Stimulated activated naive CD8-positive, alpha-beta T cell treated with anti-CD3 and anti-CD28 coated beads, Interleukin-15, amount 100 ng/mL, for 72 hours (primary cell): Measurements from ENCODE around the gene ANO9.

ENCODE experiments used
- ATAC-seq: fragments of 150-1000 bp; cut with Tn5 transposase; 2 replicates; pipeline ENCODE4 v1.10.0; 2021; ENCODE audit warnings: mild to moderate bottlenecking, moderate library complexity
- DNase-seq, 2 donors: peaks; one replicate each; pipeline ENCODE4 v3.0.0; 2021 to 2022
- H3K27ac Mint-ChIP-seq, 2 donors: one replicate each; pipeline ENCODE4 v1.8.0; 2022; ENCODE audit warnings: mild to moderate bottlenecking in 2 of 2, mixed read lengths in 2 of 2, moderate library complexity in 2 of 2
- H3K27me3 Mint-ChIP-seq: one replicate; pipeline ENCODE4 v1.8.0; 2022; ENCODE audit warnings: mixed read lengths
- H3K4me1 Mint-ChIP-seq: one replicate; pipeline ENCODE4 v1.8.0; 2022; ENCODE audit warnings: mild to moderate bottlenecking, mixed read lengths
- H3K4me3 Mint-ChIP-seq, 2 donors: one replicate each; pipeline ENCODE4 v1.8.0; 2022; ENCODE audit warnings: mild to moderate bottlenecking in 2 of 2, mixed read lengths in 2 of 2, moderate library complexity in 1 of 2
- H3K9me3 Mint-ChIP-seq, 2 donors: one replicate each; pipeline ENCODE4 v1.8.0; 2022; ENCODE audit warnings: mixed read lengths in 2 of 2

The ANO9 gene

GRCh38 chr11:372809-373715 lies 68.7 kb downstream of the ANO9 start:
- no peak overlapping the region for H3K4me3 Mint-ChIP-seq
- no peak for ATAC-seq
- H3K9me3 Mint-ChIP-seq: no peaks in the 10 kb centered on the region
- peaks cover 34% of the 10 kb centered on the region for H3K4me1 Mint-ChIP-seq
- no peak overlapping the region for H3K27ac Mint-ChIP-seq
- no peak for DNase-seq
- peaks cover 32% of the 10 kb centered on the region for H3K27me3 Mint-ChIP-seq

GRCh38 chr11:371716-372590 lies 69.9 kb downstream of the ANO9 start:
- H3K4me1 Mint-ChIP-seq: peaks cover 39% of the 10 kb centered on the region
- peaks cover 43% of the 10 kb centered on the region for H3K27me3 Mint-ChIP-seq
- no peaks in the 10 kb centered on the region for H3K9me3 Mint-ChIP-seq
- no peak overlapping the region for H3K27ac Mint-ChIP-seq
- DNase-seq (no peak), ATAC-seq (no peak)
- H3K4me3 Mint-ChIP-seq: no peak overlapping the region

GRCh38 chr11:371051-371450 lies 70.8 kb downstream of the ANO9 start:
- DNase-seq (no peak), ATAC-seq (no peak)
- Mint-ChIP-seq H3K27me3 (peaks cover 52% of the 10 kb centered on the region), H3K27ac (no peak overlapping the region), H3K9me3 (no peaks in the 10 kb centered on the region), H3K4me1 (peaks cover 39% of the 10 kb centered on the region), H3K4me3 (peak overlapping the region in 1 of 2 donors; percentile 66)

- peak overlapping the region; percentile 62 to 66 for H3K4me3 Mint-ChIP-seq
- peaks cover 56% of the 10 kb centered on the region for H3K27me3 Mint-ChIP-seq
- no peak for DNase-seq
- H3K4me1 Mint-ChIP-seq: peaks cover 39% of the 10 kb centered on the region
- no peak overlapping the region for H3K27ac Mint-ChIP-seq
- ATAC-seq: no peak
- H3K9me3 Mint-ChIP-seq: no peaks in the 10 kb centered on the region
Measured at GRCh38 chr11:370070-370941, 71.5 kb downstream of the ANO9 start.

- Mint-ChIP-seq H3K4me3 (peak within 1 kb of the TSS; percentile 77 to 80), H3K27me3 (peaks cover 60% of the 10 kb centered on the region), H3K9me3 (no peaks in the 10 kb centered on the region), H3K27ac (no peak within 1 kb of the TSS), H3K4me1 (peaks cover 42% of the 10 kb centered on the region)
- DNase-seq (no peak), ATAC-seq (peak; percentile 36)
Measured at GRCh38 chr11:369336-370018, 72.3 kb downstream of the ANO9 start, which contains the start of gene B4GALNT4. Gene B4GALNT4, plus strand, starts transcription at chr11:369499. Its CDS starts 305 bp downstream, at chr11:369804.

- Mint-ChIP-seq H3K4me3 (peak overlapping the region; percentile 77 to 80), H3K4me1 (peaks cover 40% of the 10 kb centered on the region), H3K27me3 (peaks cover 63% of the 10 kb centered on the region), H3K9me3 (no peaks in the 10 kb centered on the region), H3K27ac (no peak overlapping the region)
- no peak for ATAC-seq
- no peak for DNase-seq
Measured at GRCh38 chr11:368414-369335, 73.1 kb downstream of the ANO9 start.

- H3K9me3 Mint-ChIP-seq: no peaks in the 10 kb centered on the region
- peaks cover 40% of the 10 kb centered on the region for H3K4me1 Mint-ChIP-seq
- no peak for ATAC-seq
- H3K27ac Mint-ChIP-seq: peak overlapping the region in 1 of 2 donors; percentile 80
- peaks cover 63% of the 10 kb centered on the region for H3K27me3 Mint-ChIP-seq
- no peak for DNase-seq
- H3K4me3 Mint-ChIP-seq: peak overlapping the region; percentile 77 to 80
Measured at GRCh38 chr11:367956-368413, 73.8 kb downstream of the ANO9 start.
